ENCODE results near the gene ELK1. TPM values are rescaled to one million over a fixed set of nuclear protein-coding genes. Genes with fewer than 3 reads are reported as not detected.

The ELK1 gene
- total and polyA plus RNA-seq, 2 of the 8 experiments (the other 6 are each of a cell fraction or from before 2014, with no cell fraction given), result 31.9 to 42.2 TPM

DNA sequence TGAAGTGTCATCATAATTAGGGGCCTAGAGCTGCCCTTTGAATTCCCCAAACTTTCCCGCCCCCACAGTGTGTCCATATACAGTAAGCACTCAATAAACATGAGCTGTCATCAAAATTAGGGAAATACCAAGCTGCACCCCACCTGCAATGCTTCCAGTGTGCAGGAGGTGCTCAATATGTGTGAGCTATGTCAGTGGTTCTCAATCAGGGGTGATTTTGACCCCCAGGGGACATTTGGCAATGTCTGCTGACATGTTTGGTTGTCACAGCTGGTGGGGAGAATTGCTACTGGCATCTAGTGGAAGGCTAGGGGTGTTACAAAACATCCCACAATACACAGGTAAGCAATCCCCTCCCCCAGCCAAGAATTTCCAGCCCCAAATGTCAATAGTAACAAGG is 21.4 kb downstream of the ELK1 start (continued):
- TF ChIP-seq NRF1 (IDR thresholded peaks at IDR 0.05; ENCODE audit: low read depth, low read length), result no peak
- TF ChIP-seq SP4 (IDR thresholded peaks at IDR 0.05; ENCODE audit: low read length), result no peak

All from H1 (cell line).